OCI-LY7 (cell line): ENCODE measurements around the gene OR5H2. TPM values are rescaled to one million over a fixed set of nuclear protein-coding genes. Genes with fewer than 3 reads are reported as not detected.
A peak's percentile ranks its signal among the peaks of the same experiment; 100 is the strongest.

Experiments
- BruUV-seq: library from RNA; stranded (reverse); fragments of 400-500 nt; replicated peaks from 2 replicates; lab custom pipeline; 2021; lab: Mats Ljungman, UMichigan
- CTCF ChIA-PET: fragments of 300-600 bp; sonication (Branson Sonifier 250); formaldehyde crosslinking; loops from one replicate; lab custom pipeline; 2022; ENCODE audit warnings: antibody characterized with exemption; ENCODE audit not compliant: unreplicated experiment; lab: Charles Lee
- POLR2A ChIA-PET: fragments of 300-600 bp; sonication (Branson Sonifier 250); formaldehyde crosslinking; loops from one replicate; lab custom pipeline; 2022; ENCODE audit warnings: antibody characterized with exemption; lab: Charles Lee
- DNase-seq: peaks from one replicate; pipeline ENCODE4 v3.0.0-alpha.2; 2015; ENCODE audit warnings: low spot score
- H2AFZ ChIP-seq: fragments of 200-600 bp; sonication (generic), shearing (Covaris generic); 2 replicates; pipeline ENCODE4 v1.6.1; 2014; ENCODE audit warnings: mild to moderate bottlenecking, antibody characterized with exemption, low read length, moderate library complexity
- H3K27ac ChIP-seq: fragments of 200-600 bp; sonication (generic); 2 replicates; pipeline ENCODE4 v1.5.1; 2014; ENCODE audit warnings: mixed run types, low read depth, mild to moderate bottlenecking, moderate library complexity, low read length, inconsistent platforms; ENCODE audit not compliant: poor library complexity, severe bottlenecking
- H3K36me3 ChIP-seq: fragments of 200-600 bp; sonication (generic); 2 replicates; pipeline ENCODE4 v1.6.1; 2014; ENCODE audit warnings: mild to moderate bottlenecking, antibody characterized with exemption, low read length, moderate library complexity, mixed read lengths; ENCODE audit not compliant: insufficient read depth
- H3K4me1 ChIP-seq: fragments of 200-600 bp; sonication (generic); 2 replicates; pipeline ENCODE4 v1.5.1; 2014; ENCODE audit warnings: mild to moderate bottlenecking, low read length; ENCODE audit not compliant: insufficient read depth, poor library complexity, severe bottlenecking
- H3K4me2 ChIP-seq: fragments of 200-600 bp; sonication (generic); 2 replicates; pipeline ENCODE4 v1.6.1; 2014; ENCODE audit warnings: mild to moderate bottlenecking, low read length
- H3K4me3 ChIP-seq: fragments of 200-600 bp; sonication (generic); 2 replicates; pipeline ENCODE4 v1.5.1; 2014; ENCODE audit warnings: mild to moderate bottlenecking, low read depth, low read length; ENCODE audit not compliant: poor library complexity, severe bottlenecking
- H3K79me2 ChIP-seq: fragments of 200-600 bp; sonication (generic); 2 replicates; pipeline ENCODE4 v1.6.1; 2016; ENCODE audit warnings: low read depth, mild to moderate bottlenecking, low read length, moderate library complexity, mixed read lengths; ENCODE audit not compliant: insufficient read depth
- H3K9me2 ChIP-seq: fragments of 200-600 bp; sonication (generic); 2 replicates; pipeline ENCODE4 v1.6.1; 2016; ENCODE audit warnings: mild to moderate bottlenecking, low read length, mixed read lengths; ENCODE audit not compliant: insufficient read depth
- H3K9me3 ChIP-seq: fragments of 200-600 bp; sonication (generic); 2 replicates; pipeline ENCODE4 v1.6.1; 2014; ENCODE audit warnings: mild to moderate bottlenecking, mixed run types, low read length, mixed read lengths
- H4K20me1 ChIP-seq: fragments of 200-600 bp; sonication (generic); 2 replicates; pipeline ENCODE4 v1.6.1; 2014; ENCODE audit warnings: mild to moderate bottlenecking, antibody characterized with exemption, low read length, moderate library complexity, mixed read lengths; ENCODE audit not compliant: insufficient read depth
- EZH2phosphoT487 ChIP-seq: fragments of 200-600 bp; sonication (generic); IDR thresholded peaks from 2 replicates; pipeline ENCODE4 v1.6.1; 2018; ENCODE audit warnings: low read depth, borderline replicate concordance, mild to moderate bottlenecking, mixed run types, antibody characterized with exemption, low read length, moderate library complexity, mixed read lengths
- intact Hi-C: fragments of 100-400 bp; cut with micrococcal nuclease; formaldehyde crosslinking; loops from one replicate; pipeline ENCODE4 v1.10.0; 2022; ENCODE audit not compliant: unreplicated experiment
- total RNA-seq, 2 experiments: library from RNA; depleted of rRNA in 1 of 2; stranded (reverse); fragments of >200 nt in 1 of 2; shearing (Covaris generic) in 1 of 2; gene quantifications; 2 replicates each; pipeline ENCODE4 v1.2.3, GENCODE V29; 2014 to 2022
- TF ChIP-seq, protein P1 (sequence below): fragments of 200-600 bp; sonication (generic); conservative IDR thresholded peaks from 2 replicates; pipeline ENCODE4 v1.5.1; 2014; ENCODE audit warnings: mild to moderate bottlenecking, antibody characterized with exemption, low read length, moderate library complexity, mixed read lengths

Gene OR5H2
- total RNA-seq, 2 experiments from 2014 or later: not detected

DNA sequence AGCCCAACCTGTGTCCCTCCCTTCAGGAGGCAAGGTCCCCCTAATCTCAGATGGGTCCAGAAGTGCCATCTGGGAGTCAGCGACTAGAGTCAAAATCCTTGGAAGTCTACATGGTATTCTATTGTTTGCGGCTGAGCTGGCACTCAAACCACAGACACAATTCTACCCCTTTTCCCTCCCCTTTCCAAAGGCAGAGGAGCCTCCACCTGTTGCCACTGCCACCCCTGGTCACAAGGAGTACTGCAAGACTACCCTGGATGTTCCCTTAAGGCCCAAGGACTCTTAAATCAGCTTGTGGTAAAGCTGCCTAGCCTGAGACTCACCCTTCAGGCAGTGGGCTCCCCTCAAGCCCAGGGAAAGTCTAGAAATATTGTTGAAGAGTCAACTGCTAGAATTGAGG is 22.6 kb upstream of the OR5H2 start:
- no peak overlapping the region for H3K4me2 ChIP-seq
- H2AFZ ChIP-seq: no peak overlapping the region
- CTCF ChIA-PET: no interaction called here
- H3K36me3 ChIP-seq: no peaks in the 10 kb centered on the region
- POLR2A ChIA-PET: no interaction called here
- no TSS peak for BruUV-seq
- no peak overlapping the region for H3K4me3 ChIP-seq
- H3K79me2 ChIP-seq: no peaks in the 10 kb centered on the region
- no peaks in the 10 kb centered on the region for H3K4me1 ChIP-seq
- no peaks in the 10 kb centered on the region for H3K9me3 ChIP-seq
- no peak overlapping the region for H3K27ac ChIP-seq
- H4K20me1 ChIP-seq: no peaks in the 10 kb centered on the region
- intact Hi-C loops: no loop called here
- peak; percentile 16 for DNase-seq
- no peaks in the 10 kb centered on the region for H3K9me2 ChIP-seq
- no peak for TF ChIP-seq EZH2phosphoT487
- TF ChIP-seq, protein P1, sequence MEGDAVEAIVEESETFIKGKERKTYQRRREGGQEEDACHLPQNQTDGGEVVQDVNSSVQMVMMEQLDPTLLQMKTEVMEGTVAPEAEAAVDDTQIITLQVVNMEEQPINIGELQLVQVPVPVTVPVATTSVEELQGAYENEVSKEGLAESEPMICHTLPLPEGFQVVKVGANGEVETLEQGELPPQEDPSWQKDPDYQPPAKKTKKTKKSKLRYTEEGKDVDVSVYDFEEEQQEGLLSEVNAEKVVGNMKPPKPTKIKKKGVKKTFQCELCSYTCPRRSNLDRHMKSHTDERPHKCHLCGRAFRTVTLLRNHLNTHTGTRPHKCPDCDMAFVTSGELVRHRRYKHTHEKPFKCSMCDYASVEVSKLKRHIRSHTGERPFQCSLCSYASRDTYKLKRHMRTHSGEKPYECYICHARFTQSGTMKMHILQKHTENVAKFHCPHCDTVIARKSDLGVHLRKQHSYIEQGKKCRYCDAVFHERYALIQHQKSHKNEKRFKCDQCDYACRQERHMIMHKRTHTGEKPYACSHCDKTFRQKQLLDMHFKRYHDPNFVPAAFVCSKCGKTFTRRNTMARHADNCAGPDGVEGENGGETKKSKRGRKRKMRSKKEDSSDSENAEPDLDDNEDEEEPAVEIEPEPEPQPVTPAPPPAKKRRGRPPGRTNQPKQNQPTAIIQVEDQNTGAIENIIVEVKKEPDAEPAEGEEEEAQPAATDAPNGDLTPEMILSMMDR: peak; percentile 72

DNA sequence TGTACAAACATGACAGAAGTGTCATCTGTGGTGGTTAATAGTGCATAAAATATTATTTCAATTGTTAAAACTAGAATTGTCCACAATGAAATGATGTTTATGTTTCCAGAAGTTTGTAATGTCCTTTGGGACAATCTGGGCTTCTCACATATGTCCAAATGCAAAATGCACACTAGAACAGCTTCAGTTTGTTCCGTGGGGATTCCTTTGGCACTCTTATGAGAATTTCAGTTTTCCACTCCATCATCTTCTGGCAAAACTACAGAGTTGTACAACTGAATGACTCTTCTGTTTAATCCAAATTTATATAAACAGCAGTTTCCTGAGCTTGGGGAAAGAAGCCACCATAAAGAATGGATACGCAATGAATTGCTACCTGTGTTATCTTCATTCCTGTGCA is 20.3 kb upstream of the OR5H2 start:
- Histone ChIP-seq H2AFZ (no peak overlapping the region), H4K20me1 (no peaks in the 10 kb centered on the region), H3K36me3 (no peaks in the 10 kb centered on the region), H3K79me2 (no peaks in the 10 kb centered on the region), H3K4me1 (no peaks in the 10 kb centered on the region), H3K9me2 (no peaks in the 10 kb centered on the region), H3K9me3 (no peaks in the 10 kb centered on the region), H3K27ac (no peak overlapping the region), H3K4me2 (no peak overlapping the region), H3K4me3 (no peak overlapping the region)
- DNase-seq: no peak
- no TSS peak for BruUV-seq
- ChIA-PET CTCF (no interaction called here), POLR2A (no interaction called here)
- TF ChIP-seq, protein P1: no peak
- TF ChIP-seq EZH2phosphoT487: no peak
- intact Hi-C loops: no loop called here

DNA sequence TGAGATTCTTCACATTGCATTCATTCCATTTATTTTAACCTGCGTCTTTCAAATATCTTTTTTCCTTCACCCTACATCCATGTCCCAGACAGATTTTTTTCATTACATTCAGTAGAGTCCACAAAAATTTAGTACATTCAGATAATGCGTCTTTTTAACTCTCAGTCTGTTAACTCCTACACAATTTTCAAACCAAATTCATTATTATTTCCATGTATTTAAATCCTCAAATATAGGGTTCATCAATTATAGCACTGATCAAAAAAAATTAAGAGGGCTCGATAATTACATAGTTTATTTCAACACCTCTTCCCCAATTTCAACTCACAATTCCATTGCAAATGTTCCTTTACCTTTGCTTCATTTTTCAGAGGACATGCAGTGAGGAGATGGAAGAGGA is 18.4 kb upstream of the OR5H2 start, which contains the start of gene OR5H6:
Gene OR5H6 (plus strand): TSS at position 301 of the 400 bp plus-strand sequence. CDS start 89 bp downstream, at position 390.
- Histone ChIP-seq H3K4me1 (no peaks in the 10 kb centered on the region), H3K79me2 (no peaks in the 10 kb centered on the region), H3K4me3 (no peak within 1 kb of the TSS), H3K9me2 (no peaks in the 10 kb centered on the region), H3K4me2 (no peak within 1 kb of the TSS), H2AFZ (no peak within 1 kb of the TSS), H3K27ac (no peak within 1 kb of the TSS), H4K20me1 (no peaks in the 10 kb centered on the region), H3K36me3 (no peaks in the 10 kb centered on the region), H3K9me3 (no peaks in the 10 kb centered on the region)
- intact Hi-C loops: no loop called here
- no peak for DNase-seq
- no peak for TF ChIP-seq EZH2phosphoT487
- TF ChIP-seq, protein P1: no peak
- BruUV-seq: no TSS peak
- CTCF ChIA-PET: no interaction called here
- POLR2A ChIA-PET: interaction anchor here (1.0 kb wide), 1 partner anchor 21 kb away, joined by 3 read pairs; no protein-coding TSS in a partner anchor
